Neutrophil (primary cell): ENCODE results near the gene ISM1.

Experiments
- H3K27ac ChIP-seq: fragments of 200-600 bp; sonication (generic); 2 replicates; pipeline ENCODE4 v1.5.1; 2016; ENCODE audit warnings: mild to moderate bottlenecking, moderate library complexity
- H3K27me3 ChIP-seq: fragments of 200-600 bp; sonication (generic); 2 replicates; pipeline ENCODE4 v1.6.0; 2016; ENCODE audit warnings: mild to moderate bottlenecking
- H3K36me3 ChIP-seq: fragments of 200-600 bp; sonication (generic); 2 replicates; pipeline ENCODE4 v1.5.1; 2017
- H3K4me1 ChIP-seq, 2 experiments: fragments of 200-600 bp in 1 of 2; sonication (generic) in 1 of 2; 1 replicate in 1 of 2; 2 replicates in 1 of 2; pipeline versions ENCODE4 v1.5.1 to v1.6.1; 2013 to 2016; ENCODE audit warnings: low read depth in 1 of 2, low read length in 1 of 2, mild to moderate bottlenecking in 1 of 2, moderate library complexity in 1 of 2; ENCODE audit not compliant: control insufficient read depth in 1 of 2, insufficient read depth in 1 of 2
- H3K4me3 ChIP-seq, 2 experiments: fragments of 200-600 bp in 1 of 2; sonication (generic) in 1 of 2; 1 replicate in 1 of 2; 2 replicates in 1 of 2; pipeline ENCODE4 v1.5.1; 2013 to 2016; ENCODE audit warnings: low read depth in 1 of 2, low read length in 1 of 2, mild to moderate bottlenecking in 1 of 2, moderate library complexity in 1 of 2
- H3K9me3 ChIP-seq: fragments of 200-600 bp; sonication (generic); 2 replicates; pipeline ENCODE4 v1.5.1; 2016
- TF ChIP-seq, protein P1 (sequence below): fragments of 200-600 bp; sonication (generic); IDR thresholded peaks from 2 replicates; pipeline ENCODE4 v1.5.1; 2016; ENCODE audit warnings: antibody characterized with exemption

The ISM1 gene

DNA sequence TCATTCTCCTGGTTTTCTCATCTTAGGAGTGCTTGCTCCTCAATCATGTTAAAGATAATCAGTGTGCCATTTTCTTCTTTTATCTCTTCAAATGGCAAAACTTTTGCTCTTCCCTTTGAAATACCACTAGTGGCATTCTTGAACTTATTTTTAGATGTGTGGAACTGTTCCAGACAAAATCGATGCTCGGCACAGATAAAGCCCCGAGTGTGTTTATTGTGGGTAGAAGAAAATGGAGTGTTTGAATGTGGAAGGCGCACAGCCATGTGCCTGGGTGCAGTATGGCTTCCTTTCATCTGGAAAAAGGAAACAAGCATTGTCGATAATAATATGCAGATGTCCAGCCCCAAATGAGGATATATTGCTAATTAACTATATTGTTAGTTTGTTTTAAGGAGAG is 42.4 kb downstream of the ISM1 start:
- Histone ChIP-seq H3K9me3 (no peaks in the 10 kb centered on the region), H3K4me3 (no peak overlapping the region), H3K36me3 (no peaks in the 10 kb centered on the region), H3K4me1 (no peaks in the 10 kb centered on the region), H3K27ac (no peak overlapping the region), H3K27me3 (no peaks in the 10 kb centered on the region)
- TF ChIP-seq, protein P1, sequence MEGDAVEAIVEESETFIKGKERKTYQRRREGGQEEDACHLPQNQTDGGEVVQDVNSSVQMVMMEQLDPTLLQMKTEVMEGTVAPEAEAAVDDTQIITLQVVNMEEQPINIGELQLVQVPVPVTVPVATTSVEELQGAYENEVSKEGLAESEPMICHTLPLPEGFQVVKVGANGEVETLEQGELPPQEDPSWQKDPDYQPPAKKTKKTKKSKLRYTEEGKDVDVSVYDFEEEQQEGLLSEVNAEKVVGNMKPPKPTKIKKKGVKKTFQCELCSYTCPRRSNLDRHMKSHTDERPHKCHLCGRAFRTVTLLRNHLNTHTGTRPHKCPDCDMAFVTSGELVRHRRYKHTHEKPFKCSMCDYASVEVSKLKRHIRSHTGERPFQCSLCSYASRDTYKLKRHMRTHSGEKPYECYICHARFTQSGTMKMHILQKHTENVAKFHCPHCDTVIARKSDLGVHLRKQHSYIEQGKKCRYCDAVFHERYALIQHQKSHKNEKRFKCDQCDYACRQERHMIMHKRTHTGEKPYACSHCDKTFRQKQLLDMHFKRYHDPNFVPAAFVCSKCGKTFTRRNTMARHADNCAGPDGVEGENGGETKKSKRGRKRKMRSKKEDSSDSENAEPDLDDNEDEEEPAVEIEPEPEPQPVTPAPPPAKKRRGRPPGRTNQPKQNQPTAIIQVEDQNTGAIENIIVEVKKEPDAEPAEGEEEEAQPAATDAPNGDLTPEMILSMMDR = no peak

- TF ChIP-seq, protein P1 = no peak
- no peaks in the 10 kb centered on the region for H3K27me3 ChIP-seq
- H3K4me1 ChIP-seq = no peaks in the 10 kb centered on the region
- no peaks in the 10 kb centered on the region for H3K9me3 ChIP-seq
- H3K27ac ChIP-seq = no peak overlapping the region
- no peaks in the 10 kb centered on the region for H3K36me3 ChIP-seq
- H3K4me3 ChIP-seq = no peak overlapping the region
Observed at GRCh38 chr20:13264907-13265306, 43.8 kb downstream of the ISM1 start.

- H3K27me3 ChIP-seq = no peaks in the 10 kb centered on the region
- H3K4me1 ChIP-seq = no peaks in the 10 kb centered on the region
- no peak overlapping the region for H3K27ac ChIP-seq
- TF ChIP-seq, protein P1 = no peak
- no peaks in the 10 kb centered on the region for H3K36me3 ChIP-seq
- no peak overlapping the region for H3K4me3 ChIP-seq
- no peaks in the 10 kb centered on the region for H3K9me3 ChIP-seq
Observed at GRCh38 chr20:13265941-13266340, 44.9 kb downstream of the ISM1 start.

DNA sequence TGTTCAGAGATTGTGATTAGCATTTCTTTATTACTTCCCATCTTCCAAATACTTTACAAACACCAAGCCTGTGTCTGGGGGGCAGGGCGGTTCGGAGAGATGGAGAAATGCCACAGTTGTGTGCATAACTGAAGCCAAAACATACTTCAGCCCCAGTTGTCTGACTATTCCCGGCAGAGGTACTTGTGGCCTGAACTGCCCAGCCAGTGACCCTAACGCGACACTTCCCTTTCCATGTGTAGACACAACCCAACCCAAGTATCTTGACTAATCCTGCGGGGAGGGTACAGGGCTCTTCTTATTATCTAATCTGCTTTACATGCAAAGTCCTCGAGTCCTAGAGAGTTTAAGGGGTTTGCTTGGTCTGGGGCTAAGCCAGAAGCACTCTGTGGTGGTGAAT is 46.2 kb downstream of the ISM1 start:
- Histone ChIP-seq H3K9me3 (no peaks in the 10 kb centered on the region), H3K4me1 (no peaks in the 10 kb centered on the region), H3K27me3 (no peaks in the 10 kb centered on the region), H3K4me3 (no peak overlapping the region), H3K27ac (no peak overlapping the region), H3K36me3 (no peaks in the 10 kb centered on the region)
- TF ChIP-seq, protein P1 = no peak

DNA sequence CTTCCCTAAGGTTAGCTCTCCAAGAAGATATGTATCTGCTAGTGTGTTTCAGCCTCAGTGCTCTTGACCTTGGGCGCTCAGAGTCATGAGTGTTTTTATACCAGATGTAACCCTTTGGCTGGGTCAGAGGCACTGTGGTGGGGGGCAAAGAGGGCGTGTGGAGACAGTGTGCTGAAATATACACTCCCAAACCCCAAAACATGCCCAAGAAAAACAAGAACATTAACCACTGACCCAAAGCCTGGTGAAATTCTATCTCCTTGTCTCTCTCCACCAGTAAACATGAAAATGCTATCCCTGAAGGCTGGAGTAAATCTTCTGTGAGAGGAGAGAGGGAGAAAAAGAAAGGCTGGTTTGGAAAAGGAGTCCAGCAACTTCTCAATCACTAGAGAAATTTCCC is 47.9 kb downstream of the ISM1 start:
- Histone ChIP-seq H3K27me3 (no peaks in the 10 kb centered on the region), H3K4me1 (no peaks in the 10 kb centered on the region), H3K4me3 (no peak overlapping the region), H3K36me3 (no peaks in the 10 kb centered on the region), H3K9me3 (no peaks in the 10 kb centered on the region), H3K27ac (no peak overlapping the region)
- TF ChIP-seq, protein P1 = no peak

DNA sequence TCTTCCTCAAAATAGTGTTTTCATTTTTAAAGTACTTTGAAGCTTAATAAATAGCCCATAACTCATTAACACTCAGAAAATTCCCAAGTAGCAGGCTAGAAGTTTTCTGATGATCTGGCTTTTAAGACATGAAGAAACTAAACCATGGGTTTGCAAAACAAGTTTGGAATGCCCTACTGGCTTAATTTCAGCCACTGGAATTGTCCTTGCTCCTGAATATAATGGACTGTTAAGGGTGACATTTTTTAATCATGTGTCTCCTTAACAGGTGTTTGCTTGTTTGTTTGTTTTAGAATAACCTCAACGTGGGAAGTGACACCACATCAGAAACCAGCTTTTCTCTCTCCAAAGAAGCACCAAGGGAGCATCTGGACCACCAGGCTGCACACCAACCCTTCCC is 49.1 kb downstream of the ISM1 start:
- Histone ChIP-seq H3K4me3 (no peak overlapping the region), H3K4me1 (no peaks in the 10 kb centered on the region), H3K36me3 (no peaks in the 10 kb centered on the region), H3K27ac (no peak overlapping the region), H3K27me3 (peaks cover 5% of the 10 kb centered on the region), H3K9me3 (no peaks in the 10 kb centered on the region)
- TF ChIP-seq, protein P1 = no peak
